ENCODE data around the gene MDP1.

The MDP1 gene

GRCh38 chr14:24195186-24196070 is 20.4 kb downstream of the MDP1 start, which contains the start of gene TM9SF1:
TM9SF1 (minus strand) TSS chr14:24195441; CDS start chr14:24195019, 422 bp downstream.
- TF ChIP-seq SUZ12 (IDR thresholded peaks at IDR 0.05; ENCODE audit: extremely low read depth, insufficient read depth, insufficient read length) = no peak
- TF ChIP-seq ZNF274 (IDR thresholded peaks at IDR 0.05; ENCODE audit: low read depth, low read length) = no peak
- TF ChIP-seq YY1 (IDR thresholded peaks at IDR 0.05; ENCODE audit: insufficient read depth, insufficient read length) = no peak
- peak within 1 kb of the TSS; percentile 75 for H3K9ac ChIP-seq (ENCODE audit: insufficient read length, low read depth)
- DNase-seq (ENCODE audit: low read depth, low spot score) = peak; percentile 69
- H3K4me1 ChIP-seq (ENCODE audit: insufficient read depth, insufficient read length) = no peaks in the 10 kb centered on the region
- peak within 1 kb of the TSS; percentile 72 for H3K4me3 ChIP-seq (ENCODE audit: insufficient read length, low read depth)
- no peaks in the 10 kb centered on the region for H3K27me3 ChIP-seq (ENCODE audit: insufficient read depth, insufficient read length)
- H3K36me3 ChIP-seq (ENCODE audit: insufficient read depth, insufficient read length, low read length) = peaks cover 36% of the 10 kb centered on the region
- peaks cover 12% of the 10 kb centered on the region; the same call in 1 of the 2 replicates for H3K9me3 ChIP-seq (ENCODE audit: insufficient read depth, low read length)

- DNase-seq (ENCODE audit: low read depth, low spot score) = no peak
- Histone ChIP-seq H3K27me3 (ENCODE audit: insufficient read depth, insufficient read length) (no peaks in the 10 kb centered on the region), H3K4me1 (ENCODE audit: insufficient read depth, insufficient read length) (no peaks in the 10 kb centered on the region), H3K9ac (ENCODE audit: insufficient read length, low read depth) (peak overlapping the region; percentile 75), H3K9me3 (ENCODE audit: insufficient read depth, low read length) (peaks cover 8% of the 10 kb centered on the region; the same call in 1 of the 2 replicates), H3K4me3 (ENCODE audit: insufficient read length, low read depth) (peak overlapping the region; percentile 72), H3K36me3 (ENCODE audit: insufficient read depth, insufficient read length, low read length) (peaks cover 41% of the 10 kb centered on the region)
- TF ChIP-seq SUZ12 (IDR thresholded peaks at IDR 0.05; ENCODE audit: extremely low read depth, insufficient read depth, insufficient read length) (no peak), ZNF274 (IDR thresholded peaks at IDR 0.05; ENCODE audit: low read depth, low read length) (no peak), YY1 (IDR thresholded peaks at IDR 0.05; ENCODE audit: insufficient read depth, insufficient read length) (no peak)
Measured at GRCh38 chr14:24194873-24195185, 21.0 kb downstream of the MDP1 start.

- no peak for TF ChIP-seq YY1 (IDR thresholded peaks at IDR 0.05; ENCODE audit: insufficient read depth, insufficient read length)
- TF ChIP-seq SUZ12 (IDR thresholded peaks at IDR 0.05; ENCODE audit: extremely low read depth, insufficient read depth, insufficient read length) = no peak
- no peak for TF ChIP-seq ZNF274 (IDR thresholded peaks at IDR 0.05; ENCODE audit: low read depth, low read length)
- DNase-seq (ENCODE audit: low read depth, low spot score) = no peak
- Histone ChIP-seq H3K4me3 (ENCODE audit: insufficient read length, low read depth) (peak overlapping the region; percentile 72), H3K9ac (ENCODE audit: insufficient read length, low read depth) (peak overlapping the region; percentile 75), H3K36me3 (ENCODE audit: insufficient read depth, insufficient read length, low read length) (peaks cover 43% of the 10 kb centered on the region), H3K9me3 (ENCODE audit: insufficient read depth, low read length) (peaks cover 7% of the 10 kb centered on the region; the same call in 1 of the 2 replicates), H3K4me1 (ENCODE audit: insufficient read depth, insufficient read length) (peaks cover 2% of the 10 kb centered on the region), H3K27me3 (ENCODE audit: insufficient read depth, insufficient read length) (no peaks in the 10 kb centered on the region)
Measured at GRCh38 chr14:24194186-24194872, 21.5 kb downstream of the MDP1 start.

GRCh38 chr14:24192933-24193332 is 22.9 kb downstream of the MDP1 start:
- TF ChIP-seq SUZ12 (IDR thresholded peaks at IDR 0.05; ENCODE audit: extremely low read depth, insufficient read depth, insufficient read length) (no peak), YY1 (IDR thresholded peaks at IDR 0.05; ENCODE audit: insufficient read depth, insufficient read length) (no peak), ZNF274 (IDR thresholded peaks at IDR 0.05; ENCODE audit: low read depth, low read length) (no peak)
- Histone ChIP-seq H3K36me3 (ENCODE audit: insufficient read depth, insufficient read length, low read length) (peaks cover 37% of the 10 kb centered on the region), H3K4me1 (ENCODE audit: insufficient read depth, insufficient read length) (peaks cover 2% of the 10 kb centered on the region), H3K4me3 (ENCODE audit: insufficient read length, low read depth) (no peak overlapping the region), H3K9me3 (ENCODE audit: insufficient read depth, low read length) (no peaks in the 10 kb centered on the region), H3K9ac (ENCODE audit: insufficient read length, low read depth) (no peak overlapping the region), H3K27me3 (ENCODE audit: insufficient read depth, insufficient read length) (no peaks in the 10 kb centered on the region)
- no peak for DNase-seq (ENCODE audit: low read depth, low spot score)

- Histone ChIP-seq H3K36me3 (ENCODE audit: insufficient read depth, insufficient read length, low read length) (peaks cover 62% of the 10 kb centered on the region), H3K9ac (ENCODE audit: insufficient read length, low read depth) (no peak overlapping the region), H3K4me3 (ENCODE audit: insufficient read length, low read depth) (no peak overlapping the region), H3K27me3 (ENCODE audit: insufficient read depth, insufficient read length) (no peaks in the 10 kb centered on the region), H3K4me1 (ENCODE audit: insufficient read depth, insufficient read length) (peaks cover 2% of the 10 kb centered on the region), H3K9me3 (ENCODE audit: insufficient read depth, low read length) (no peaks in the 10 kb centered on the region)
- no peak for DNase-seq (ENCODE audit: low read depth, low spot score)
- no peak for TF ChIP-seq YY1 (IDR thresholded peaks at IDR 0.05; ENCODE audit: insufficient read depth, insufficient read length)
- no peak for TF ChIP-seq ZNF274 (IDR thresholded peaks at IDR 0.05; ENCODE audit: low read depth, low read length)
- TF ChIP-seq SUZ12 (IDR thresholded peaks at IDR 0.05; ENCODE audit: extremely low read depth, insufficient read depth, insufficient read length) = no peak
Measured at GRCh38 chr14:24190416-24190815, 25.4 kb downstream of the MDP1 start.

GRCh38 chr14:24189460-24189859 is 26.4 kb downstream of the MDP1 start:
- no peaks in the 10 kb centered on the region for H3K27me3 ChIP-seq (ENCODE audit: insufficient read depth, insufficient read length)
- H3K4me3 ChIP-seq (ENCODE audit: insufficient read length, low read depth) = no peak overlapping the region
- peaks cover 71% of the 10 kb centered on the region for H3K36me3 ChIP-seq (ENCODE audit: insufficient read depth, insufficient read length, low read length)
- TF ChIP-seq YY1 (IDR thresholded peaks at IDR 0.05; ENCODE audit: insufficient read depth, insufficient read length) (no peak), ZNF274 (IDR thresholded peaks at IDR 0.05; ENCODE audit: low read depth, low read length) (no peak), SUZ12 (IDR thresholded peaks at IDR 0.05; ENCODE audit: extremely low read depth, insufficient read depth, insufficient read length) (no peak)
- peak overlapping the region; percentile 44 for H3K9ac ChIP-seq (ENCODE audit: insufficient read length, low read depth)
- H3K4me1 ChIP-seq (ENCODE audit: insufficient read depth, insufficient read length) = peaks cover 2% of the 10 kb centered on the region
- DNase-seq (ENCODE audit: low read depth, low spot score) = no peak
- no peaks in the 10 kb centered on the region for H3K9me3 ChIP-seq (ENCODE audit: insufficient read depth, low read length)

GRCh38 chr14:24189059-24189375 is 26.8 kb downstream of the MDP1 start:
- TF ChIP-seq YY1 (IDR thresholded peaks at IDR 0.05; ENCODE audit: insufficient read depth, insufficient read length) = no peak
- no peaks in the 10 kb centered on the region for H3K27me3 ChIP-seq (ENCODE audit: insufficient read depth, insufficient read length)
- no peak for DNase-seq (ENCODE audit: low read depth, low spot score)
- H3K36me3 ChIP-seq (ENCODE audit: insufficient read depth, insufficient read length, low read length) = peaks cover 71% of the 10 kb centered on the region
- H3K4me3 ChIP-seq (ENCODE audit: insufficient read length, low read depth) = peak overlapping the region; percentile 86
- H3K4me1 ChIP-seq (ENCODE audit: insufficient read depth, insufficient read length) = peaks cover 2% of the 10 kb centered on the region
- H3K9ac ChIP-seq (ENCODE audit: insufficient read length, low read depth) = peak overlapping the region; percentile 44
- H3K9me3 ChIP-seq (ENCODE audit: insufficient read depth, low read length) = no peaks in the 10 kb centered on the region

Data from NT2/D1 (cell line).